ENCODE data around the gene THADA.
"Not testable (repeated sequence)": the region's sequence is repeated elsewhere in the genome, so short reads cannot be mapped to it uniquely, and the experiment has no call there.

The THADA gene

GRCh38 chr2:43285987-43286386 is 309.9 kb downstream of the THADA start:
- TF ChIP-seq, protein P1, sequence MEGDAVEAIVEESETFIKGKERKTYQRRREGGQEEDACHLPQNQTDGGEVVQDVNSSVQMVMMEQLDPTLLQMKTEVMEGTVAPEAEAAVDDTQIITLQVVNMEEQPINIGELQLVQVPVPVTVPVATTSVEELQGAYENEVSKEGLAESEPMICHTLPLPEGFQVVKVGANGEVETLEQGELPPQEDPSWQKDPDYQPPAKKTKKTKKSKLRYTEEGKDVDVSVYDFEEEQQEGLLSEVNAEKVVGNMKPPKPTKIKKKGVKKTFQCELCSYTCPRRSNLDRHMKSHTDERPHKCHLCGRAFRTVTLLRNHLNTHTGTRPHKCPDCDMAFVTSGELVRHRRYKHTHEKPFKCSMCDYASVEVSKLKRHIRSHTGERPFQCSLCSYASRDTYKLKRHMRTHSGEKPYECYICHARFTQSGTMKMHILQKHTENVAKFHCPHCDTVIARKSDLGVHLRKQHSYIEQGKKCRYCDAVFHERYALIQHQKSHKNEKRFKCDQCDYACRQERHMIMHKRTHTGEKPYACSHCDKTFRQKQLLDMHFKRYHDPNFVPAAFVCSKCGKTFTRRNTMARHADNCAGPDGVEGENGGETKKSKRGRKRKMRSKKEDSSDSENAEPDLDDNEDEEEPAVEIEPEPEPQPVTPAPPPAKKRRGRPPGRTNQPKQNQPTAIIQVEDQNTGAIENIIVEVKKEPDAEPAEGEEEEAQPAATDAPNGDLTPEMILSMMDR (IDR thresholded peaks at IDR 0.05; ENCODE audit: low read depth, low read length), result no peak
- H3K4me3 ChIP-seq (ENCODE audit: low read depth, low read length), result no peak overlapping the region

- TF ChIP-seq, protein P1 (IDR thresholded peaks at IDR 0.05; ENCODE audit: low read depth, low read length), result no peak
These were observed 310.9 kb downstream of the THADA start for GRCh38 chr2:43284967-43285366.

DNA sequence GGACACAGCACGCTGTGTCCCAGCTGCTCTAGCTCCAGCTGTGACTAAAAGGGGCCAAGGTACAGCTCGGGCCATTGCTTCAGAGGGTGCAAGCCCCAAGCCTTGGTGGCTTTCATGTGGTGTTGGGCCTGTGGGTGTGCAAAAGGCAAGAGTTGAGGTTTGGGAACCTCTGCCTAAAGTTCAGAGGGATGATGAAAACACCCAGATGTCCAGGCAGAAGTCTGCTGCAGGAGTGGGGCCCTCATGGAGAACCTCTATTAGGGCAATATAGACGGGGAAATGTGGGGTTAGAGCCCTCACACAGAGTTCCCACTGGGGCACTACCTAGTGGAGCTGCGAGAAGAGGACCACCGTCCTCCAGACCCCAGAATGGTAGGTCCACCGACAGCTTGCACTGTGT is 311.5 kb downstream of the THADA start:
- not testable (repeated sequence) for H3K4me3 ChIP-seq (ENCODE audit: low read depth, low read length)

More at GRCh38 chr2:43284967-43285366, 310.9 kb downstream of the THADA start:
- no peak overlapping the region for H3K4me3 ChIP-seq (ENCODE audit: low read depth, low read length)

DNA sequence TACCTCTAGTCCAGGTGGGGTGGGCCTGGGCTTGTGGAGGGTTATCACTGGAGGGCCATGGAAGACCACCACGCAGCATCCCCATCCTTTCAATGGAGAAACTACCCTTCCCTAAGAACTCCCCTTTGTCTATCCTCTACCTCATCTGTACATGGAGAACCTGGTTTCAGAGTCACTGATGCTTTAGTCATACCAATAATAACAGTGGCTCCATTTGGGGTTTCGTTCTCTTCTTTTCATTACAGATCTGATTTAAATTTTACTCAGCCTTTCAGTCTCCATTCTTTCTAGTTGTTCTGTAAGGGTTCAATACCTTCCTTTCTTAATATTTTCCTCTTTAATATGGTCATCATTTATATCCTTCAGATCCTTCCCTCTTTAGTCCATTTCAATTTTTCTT is 314.8 kb downstream of the THADA start:
- no peak overlapping the region for H3K4me3 ChIP-seq (ENCODE audit: low read depth, low read length)
- TF ChIP-seq, protein P1 (IDR thresholded peaks at IDR 0.05; ENCODE audit: low read depth, low read length), result no peak

GRCh38 chr2:43279317-43279840 is 316.5 kb downstream of the THADA start:
- TF ChIP-seq, protein P1 (IDR thresholded peaks at IDR 0.05; ENCODE audit: low read depth, low read length), result no peak
- H3K4me3 ChIP-seq (ENCODE audit: low read depth, low read length), result no peak overlapping the region

GRCh38 chr2:43278564-43279220 is 317.1 kb downstream of the THADA start:
- H3K4me3 ChIP-seq (ENCODE audit: low read depth, low read length), result no peak overlapping the region
- TF ChIP-seq, protein P1 (IDR thresholded peaks at IDR 0.05; ENCODE audit: low read depth, low read length), result no peak

DNA sequence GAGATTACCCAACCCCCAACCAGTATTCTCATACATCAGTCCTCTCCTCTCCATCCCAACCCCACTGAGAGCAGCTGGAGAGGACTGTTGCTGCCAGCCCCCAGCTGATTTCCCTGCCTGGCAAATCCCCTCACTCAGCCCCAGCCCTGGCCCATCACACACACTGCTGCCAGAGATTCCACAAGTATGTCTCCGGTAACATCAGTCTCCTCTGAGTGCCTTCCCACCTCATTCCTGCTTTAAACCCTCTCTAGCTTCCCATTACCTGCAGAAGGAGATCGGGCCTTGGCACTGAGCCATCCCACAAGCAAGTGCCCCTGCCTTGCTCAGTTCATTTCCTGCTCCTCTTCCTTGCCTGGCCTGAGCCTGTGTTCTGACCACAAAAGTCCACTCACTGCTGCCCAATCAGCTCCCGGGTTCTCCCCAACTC is 318.9 kb downstream of the THADA start:
- TF ChIP-seq, protein P1 (IDR thresholded peaks at IDR 0.05; ENCODE audit: low read depth, low read length), result no peak
- H3K4me3 ChIP-seq (ENCODE audit: low read depth, low read length), result no peak overlapping the region
